GM13977 (cell line): ENCODE data around the gene RIC8A.
"Not testable (repeated sequence)": the region's sequence is repeated elsewhere in the genome, so short reads cannot be mapped to it uniquely, and the experiment has no call there.

Experiments
- DNase-seq: peaks from one replicate; pipeline ENCODE4 v3.0.0; 2012; ENCODE audit warnings: low spot score
- in situ Hi-C: fragments of 300-500 bp; cut with MboI; formaldehyde crosslinking; loops from one replicate; pipeline ENCODE4 v1.12.0; 2022; ENCODE audit warnings: low sequenced_read_pairs, low pct_unique_long_range_greater_than_20kb, mixed read lengths, inconsistent platforms; ENCODE audit not compliant: unreplicated experiment
- TF ChIP-seq, protein P1 (sequence below): IDR thresholded peaks from 2 replicates; pipeline ENCODE4 v1.5.1; 2012; ENCODE audit warnings: mild to moderate bottlenecking, control low read depth; ENCODE audit not compliant: insufficient read depth; ENCODE audit errors: extremely low read depth, missing control alignments

RIC8A gene

DNA sequence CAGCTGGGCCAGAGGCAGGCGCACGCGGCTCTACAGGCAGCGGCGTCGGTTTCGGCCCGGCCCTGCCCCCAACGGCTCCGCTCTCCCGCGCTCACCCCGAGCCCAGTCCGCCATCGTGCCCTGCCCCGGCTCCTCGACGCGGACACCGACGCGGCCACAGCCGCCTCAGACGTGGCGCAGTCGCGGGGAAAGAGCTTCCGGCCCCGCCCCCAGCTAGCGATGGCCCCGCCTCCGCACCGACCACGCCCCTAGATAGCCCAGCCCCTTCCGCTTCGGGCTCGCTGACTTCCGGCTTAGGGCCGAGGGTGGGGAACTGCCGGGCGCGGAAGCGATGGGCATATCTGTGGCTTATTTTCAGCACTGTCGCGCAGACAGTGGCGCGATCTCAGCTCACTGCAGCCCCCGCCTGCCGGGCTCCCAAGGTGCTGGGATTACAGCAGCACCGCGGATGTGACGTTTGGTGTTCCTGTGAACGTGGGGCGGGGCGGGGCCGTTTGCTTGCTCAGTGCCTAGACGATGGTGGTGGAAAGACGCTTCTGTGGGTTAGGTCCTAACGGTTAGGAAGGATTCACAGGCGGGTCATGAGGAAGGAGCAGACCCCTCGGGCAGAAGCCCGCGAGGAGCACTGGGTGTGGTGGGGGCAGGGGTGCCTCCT, at the start of gene RIC8A, which contains the start of gene BET1L:
Gene RIC8A (plus strand): TSS at position 501 of the 655 bp plus-strand sequence. CDS start 1,147 bp downstream, outside the sequence.
Gene BET1L (minus strand): TSS at position 192 of the 655 bp plus-strand sequence. CDS start 78 bp downstream, at position 114.
- in situ Hi-C loops = no loop called here
- TF ChIP-seq, protein P1, sequence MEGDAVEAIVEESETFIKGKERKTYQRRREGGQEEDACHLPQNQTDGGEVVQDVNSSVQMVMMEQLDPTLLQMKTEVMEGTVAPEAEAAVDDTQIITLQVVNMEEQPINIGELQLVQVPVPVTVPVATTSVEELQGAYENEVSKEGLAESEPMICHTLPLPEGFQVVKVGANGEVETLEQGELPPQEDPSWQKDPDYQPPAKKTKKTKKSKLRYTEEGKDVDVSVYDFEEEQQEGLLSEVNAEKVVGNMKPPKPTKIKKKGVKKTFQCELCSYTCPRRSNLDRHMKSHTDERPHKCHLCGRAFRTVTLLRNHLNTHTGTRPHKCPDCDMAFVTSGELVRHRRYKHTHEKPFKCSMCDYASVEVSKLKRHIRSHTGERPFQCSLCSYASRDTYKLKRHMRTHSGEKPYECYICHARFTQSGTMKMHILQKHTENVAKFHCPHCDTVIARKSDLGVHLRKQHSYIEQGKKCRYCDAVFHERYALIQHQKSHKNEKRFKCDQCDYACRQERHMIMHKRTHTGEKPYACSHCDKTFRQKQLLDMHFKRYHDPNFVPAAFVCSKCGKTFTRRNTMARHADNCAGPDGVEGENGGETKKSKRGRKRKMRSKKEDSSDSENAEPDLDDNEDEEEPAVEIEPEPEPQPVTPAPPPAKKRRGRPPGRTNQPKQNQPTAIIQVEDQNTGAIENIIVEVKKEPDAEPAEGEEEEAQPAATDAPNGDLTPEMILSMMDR = peak; percentile 2
- peak; percentile 100 for DNase-seq

DNA sequence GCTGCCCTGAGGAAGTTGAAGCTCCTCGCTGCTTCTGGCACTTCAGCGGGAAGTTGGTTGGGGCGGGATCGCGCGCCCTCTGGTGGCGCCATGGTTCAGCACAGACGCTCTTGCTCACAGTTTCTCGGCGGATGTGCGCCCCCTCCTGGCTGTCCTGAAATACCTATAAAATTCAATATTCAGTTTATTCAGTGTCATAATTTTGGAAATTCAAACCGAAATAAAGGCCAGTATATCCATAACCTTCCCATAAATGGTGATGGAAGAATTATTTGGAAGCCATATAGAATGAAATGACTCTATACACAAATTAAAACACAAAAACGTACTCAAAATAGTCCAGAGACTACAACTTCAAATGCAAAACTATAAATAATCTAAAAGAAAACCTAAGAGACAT, 27.3 kb upstream of the RIC8A start:
- DNase-seq, in situ Hi-C loops: not testable (repeated sequence)

DNA sequence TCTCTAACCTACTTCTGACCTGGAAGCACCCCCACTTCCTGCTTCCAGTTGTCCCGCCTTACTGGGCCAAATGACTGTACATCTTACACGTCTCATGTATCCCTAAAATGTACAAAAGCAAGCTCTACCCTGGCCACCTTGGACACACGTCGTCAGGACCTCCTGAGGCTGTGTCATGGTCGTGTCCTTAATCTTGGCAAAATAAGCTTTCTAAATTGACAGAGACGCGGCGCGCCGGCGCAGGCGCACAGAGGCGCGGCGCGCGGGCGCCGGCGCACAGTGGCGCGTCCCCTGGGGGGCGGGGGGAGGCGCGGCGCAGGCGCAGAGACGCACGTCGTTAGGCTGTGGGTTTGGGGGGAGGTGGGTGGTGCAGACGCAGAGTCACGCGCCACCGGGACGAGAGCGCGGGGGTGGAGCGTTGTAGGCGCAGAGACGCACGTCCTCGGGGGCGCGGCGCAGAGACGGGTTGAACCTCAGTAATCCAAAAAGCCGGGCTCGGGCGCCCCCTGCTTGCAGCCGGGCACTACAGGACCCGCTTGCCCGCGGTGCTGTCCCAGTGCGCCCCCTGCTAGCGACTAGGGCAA, 18.2 kb upstream of the RIC8A start:
- DNase-seq, in situ Hi-C loops: not testable (repeated sequence)

DNA sequence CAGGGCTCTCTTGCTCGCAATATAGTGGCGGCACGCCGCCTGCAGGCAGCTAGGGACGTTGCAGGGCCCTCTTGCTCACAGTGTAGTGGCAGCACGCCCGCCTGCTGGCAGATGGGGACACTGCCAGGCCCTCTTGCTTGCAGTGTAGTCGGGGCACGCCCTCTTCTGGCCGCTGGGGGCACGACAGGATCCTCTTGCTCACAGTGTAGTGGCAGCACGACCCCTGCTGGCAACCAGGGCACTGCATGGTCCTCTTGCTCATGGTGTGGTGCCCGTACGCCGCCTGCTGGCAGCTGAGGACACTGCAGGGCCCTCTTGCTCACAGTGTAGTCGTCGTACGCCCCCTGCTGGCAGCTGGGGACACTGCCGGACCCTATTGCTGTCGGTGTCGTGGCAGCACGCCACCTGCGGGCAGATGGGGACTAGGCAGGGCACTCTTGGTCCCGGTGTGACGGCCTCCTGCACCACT, 17.6 kb upstream of the RIC8A start:
- DNase-seq, in situ Hi-C loops: not testable (repeated sequence)

DNA sequence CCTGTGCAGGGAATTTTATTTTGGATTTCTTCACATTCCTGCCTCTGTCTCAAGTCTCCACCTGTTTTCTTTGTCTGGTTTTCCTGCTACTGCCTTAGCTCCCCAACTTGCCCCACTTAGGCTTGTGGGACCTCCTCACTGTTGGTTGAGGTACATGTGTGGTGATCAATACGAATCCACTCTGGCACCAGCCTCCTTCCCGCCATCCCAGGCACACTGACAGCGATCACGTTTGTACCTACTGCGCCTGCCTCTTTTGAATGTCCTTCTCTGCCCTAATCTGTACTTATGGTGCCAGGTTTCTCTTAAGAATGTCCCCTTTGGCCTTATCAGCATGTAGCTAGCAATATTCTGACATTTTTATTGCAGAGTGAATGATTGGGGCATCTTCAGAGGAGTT, 17.0 kb upstream of the RIC8A start:
- in situ Hi-C loops, DNase-seq: not testable (repeated sequence)

DNA sequence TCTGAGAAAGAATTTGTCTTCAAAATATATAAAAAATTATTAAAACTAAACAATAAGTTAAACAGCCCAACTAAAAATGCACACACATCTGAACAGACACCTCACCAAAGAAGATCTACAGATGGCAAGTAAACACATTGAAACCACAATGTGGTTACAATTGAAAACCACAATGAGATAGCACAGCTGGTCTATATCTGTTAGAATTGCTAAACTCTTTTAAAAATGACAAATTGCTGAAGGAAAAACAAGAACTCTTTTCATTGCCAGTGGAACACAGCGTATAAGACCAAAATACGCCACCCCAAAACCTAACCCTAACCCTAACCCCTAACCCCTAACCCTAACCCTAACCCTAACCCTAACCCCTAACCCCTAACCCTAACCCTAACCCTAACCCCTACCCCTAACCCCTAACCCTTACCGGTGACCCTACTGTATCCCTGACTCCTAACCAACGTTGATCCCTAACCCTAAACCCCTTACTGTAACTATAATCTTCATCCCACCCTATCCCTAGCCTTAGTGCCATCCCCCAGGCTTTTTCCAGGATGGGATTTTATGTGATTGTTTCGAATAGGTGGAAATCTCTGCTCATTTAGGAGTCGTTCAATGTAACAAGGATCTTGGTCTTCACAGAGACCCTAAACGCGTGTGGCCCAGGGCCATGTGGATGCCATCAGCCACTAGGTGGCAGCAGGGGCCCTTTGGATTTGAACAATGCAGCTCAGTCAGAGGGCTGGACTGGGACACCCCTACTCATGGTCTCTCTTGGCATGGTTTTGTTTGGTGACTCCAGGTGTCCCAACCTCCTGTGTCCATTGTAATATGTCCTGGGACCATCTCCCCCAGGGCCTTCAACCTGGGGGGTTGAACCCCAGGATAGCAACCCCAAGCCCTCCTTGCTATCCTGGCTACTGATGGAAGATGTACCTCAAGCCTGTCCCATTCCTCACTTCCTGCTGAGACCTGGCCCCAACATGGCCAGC, 15.7 kb upstream of the RIC8A start:
- TF ChIP-seq, protein P1 = peak; percentile 58
- in situ Hi-C loops, DNase-seq: not testable (repeated sequence)

DNA sequence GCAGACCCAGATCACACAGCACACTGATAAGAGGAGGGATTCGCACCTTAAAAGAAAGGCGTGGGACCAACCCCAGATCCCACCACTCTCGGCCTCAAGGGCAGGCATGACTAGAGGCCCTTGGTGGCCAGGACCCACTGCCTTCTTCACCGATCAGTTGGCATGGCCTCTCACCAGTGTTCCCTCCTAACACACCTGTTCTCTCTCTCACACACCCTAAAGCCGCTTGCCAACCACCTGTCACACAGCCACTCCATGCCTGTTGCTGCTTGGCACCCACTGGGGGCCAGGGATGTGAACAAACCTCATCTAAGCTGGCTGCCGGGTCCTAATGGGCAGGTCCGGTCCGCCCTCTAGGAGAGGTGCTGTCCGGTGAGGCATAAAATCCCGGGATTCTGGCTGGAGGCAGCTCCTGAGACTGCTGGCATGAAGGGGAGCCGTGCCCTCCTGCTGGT, 14.8 kb upstream of the RIC8A start, which contains the start of gene SCGB1C1:
Gene SCGB1C1 (plus strand): TSS at position 405 of the 455 bp plus-strand sequence. CDS start 22 bp downstream, at position 427.
- DNase-seq, in situ Hi-C loops: not testable (repeated sequence)

DNA sequence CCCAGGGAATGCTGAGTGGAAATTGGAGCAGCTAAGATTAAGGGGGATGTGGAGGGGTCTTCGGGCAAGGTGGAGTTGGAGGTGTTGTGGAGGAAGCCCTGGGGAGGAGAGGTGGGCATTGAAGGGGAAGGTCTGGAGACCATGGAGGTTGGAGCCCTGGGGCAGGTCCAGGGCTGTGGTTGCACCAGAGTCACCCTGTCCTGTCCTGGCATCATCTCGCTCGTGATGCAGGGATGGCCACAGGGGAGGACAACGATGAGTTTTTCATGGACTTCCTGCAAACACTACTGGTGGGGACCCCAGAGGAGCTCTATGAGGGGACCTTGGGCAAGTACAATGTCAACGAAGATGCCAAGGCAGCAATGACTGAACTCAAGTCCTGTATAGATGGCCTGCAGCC, 14.0 kb upstream of the RIC8A start:
- in situ Hi-C loops, DNase-seq: not testable (repeated sequence)

DNA sequence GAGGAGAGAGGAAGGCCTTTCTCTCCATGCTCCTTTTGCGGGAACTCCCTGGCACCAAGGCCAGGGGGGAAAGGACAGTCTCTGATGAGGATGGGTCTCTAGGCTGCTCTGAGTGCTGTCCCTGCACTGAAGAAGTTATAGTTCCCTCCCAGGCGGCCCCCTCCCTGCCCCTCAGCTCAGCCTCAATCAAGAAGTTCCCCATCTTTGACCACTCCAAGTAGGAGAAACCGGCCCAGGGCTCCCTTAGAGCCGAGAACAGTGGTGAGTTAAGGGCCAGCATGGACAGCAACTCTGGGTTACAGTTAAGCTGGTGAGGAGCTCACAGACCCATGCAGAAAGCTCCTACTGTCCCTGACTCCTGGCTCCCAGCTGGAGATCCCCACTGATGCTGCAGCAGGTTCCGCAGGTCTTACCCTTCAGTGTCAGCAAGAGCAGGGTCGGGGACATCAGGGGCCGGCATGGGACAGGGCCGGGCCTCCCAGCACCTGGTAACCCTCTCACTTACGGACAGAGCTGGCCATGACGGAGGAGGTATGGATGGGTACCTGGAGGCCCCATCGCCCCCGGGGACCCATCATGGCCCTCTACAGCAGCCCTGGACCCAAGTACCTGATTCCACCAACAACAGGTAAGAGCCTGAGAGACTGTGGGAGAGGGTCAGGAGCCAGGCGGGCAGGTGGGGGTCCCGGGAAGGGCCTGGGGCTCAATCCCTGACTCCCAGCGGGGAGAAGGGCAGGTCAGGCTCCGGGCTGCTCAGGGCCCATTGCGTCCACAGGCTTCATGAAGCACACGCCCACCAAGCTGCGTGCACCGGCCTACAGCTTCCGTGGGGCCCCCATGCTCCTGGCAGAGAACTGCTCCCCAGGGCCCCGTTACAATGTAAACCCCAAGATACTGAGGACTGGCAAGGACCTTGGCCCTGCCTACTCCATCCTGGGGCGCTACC, 10.4 kb upstream of the RIC8A start:
- TF ChIP-seq, protein P1 = no peak
- DNase-seq = no peak
- in situ Hi-C loops = no loop called here
